GM18517 (cell line): ENCODE results near the gene C4orf36.

Experiments
- ATAC-seq: cut with Tn5 transposase; IDR thresholded peaks from one replicate; pipeline ENCODE4 v1.9.1; 2021; ENCODE audit warnings: mild to moderate bottlenecking, moderate library complexity; ENCODE audit not compliant: unreplicated experiment

The C4orf36 gene, protein sequence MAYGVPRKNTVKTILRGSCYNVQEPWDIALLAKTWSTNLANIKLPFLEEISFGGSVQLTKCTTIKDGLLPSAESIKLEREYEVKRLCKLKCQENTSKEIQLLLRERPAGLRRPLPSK

DNA sequence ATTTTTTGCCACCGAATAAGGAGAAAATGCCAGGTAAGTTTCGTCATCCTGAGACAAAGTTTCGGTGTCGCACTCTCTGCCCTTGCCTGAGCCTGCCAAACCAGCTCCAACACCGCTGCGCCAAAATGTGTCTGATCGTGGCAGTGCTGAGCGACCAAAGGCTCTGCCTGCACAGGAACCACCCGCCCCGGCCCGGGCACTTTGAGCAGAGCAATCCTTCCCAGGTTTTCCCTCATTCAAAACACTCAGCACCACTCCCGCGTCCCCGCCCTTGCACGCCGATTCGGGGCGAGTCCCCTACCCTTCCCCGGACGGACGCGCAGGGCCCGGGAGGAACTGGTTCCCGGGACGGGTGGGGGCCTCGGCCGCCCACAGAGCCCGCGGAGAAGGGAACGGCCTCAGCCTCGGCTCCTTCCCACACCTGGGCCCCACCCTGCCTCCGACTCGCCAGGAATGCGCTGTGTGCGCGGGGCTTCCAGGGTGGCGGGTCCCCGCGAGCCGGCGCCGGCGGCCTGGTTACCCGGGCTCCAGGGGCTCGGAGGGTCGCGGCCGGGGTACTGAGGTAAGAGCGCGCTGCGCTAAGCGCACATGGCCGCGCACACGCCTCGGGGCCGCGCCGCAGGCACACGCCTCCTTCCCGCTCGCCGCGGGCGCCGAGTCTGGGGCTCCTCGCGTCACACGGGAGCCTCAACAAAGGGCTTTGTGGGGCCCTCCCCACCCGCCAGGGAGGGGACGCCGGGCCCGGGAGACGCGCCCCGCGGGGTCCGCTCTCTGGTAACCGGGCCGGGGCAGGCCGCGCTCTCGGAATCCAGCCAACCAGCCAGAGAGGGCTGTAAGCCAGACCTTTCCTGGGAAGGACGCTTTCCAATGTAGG is at the start of gene C4orf36:
TSS of gene C4orf36 (minus strand) at position 661 of the 874 bp plus-strand sequence. CDS start 902 bp downstream, outside the sequence.
- peak; percentile 50 for ATAC-seq

DNA sequence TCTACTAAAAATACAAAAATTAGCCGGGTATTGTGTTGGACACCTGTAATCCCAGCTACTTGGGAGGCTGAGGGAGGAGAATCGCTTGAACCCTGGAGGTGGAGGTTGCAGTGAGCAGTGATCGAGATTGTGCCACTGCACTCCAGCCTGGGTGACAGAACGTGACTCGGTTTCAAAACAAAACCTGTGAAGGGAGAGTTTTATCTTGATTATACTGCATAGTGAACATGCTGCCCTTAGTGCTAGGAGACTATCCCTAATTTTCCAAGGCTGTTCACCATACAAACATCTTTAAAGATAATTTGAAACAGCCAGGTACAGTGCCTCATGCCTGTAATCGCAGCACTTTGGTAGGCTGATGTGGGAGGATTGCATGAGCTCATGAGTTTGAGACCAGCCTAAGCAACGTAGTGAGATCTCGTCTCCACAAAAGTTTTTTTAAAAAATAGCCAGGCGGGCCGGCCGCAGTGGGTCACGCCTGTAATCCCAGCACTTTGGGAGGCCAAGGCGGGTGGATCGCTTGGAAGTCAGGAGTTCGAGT is 48.8 kb upstream of the C4orf36 start:
- no peak for ATAC-seq

DNA sequence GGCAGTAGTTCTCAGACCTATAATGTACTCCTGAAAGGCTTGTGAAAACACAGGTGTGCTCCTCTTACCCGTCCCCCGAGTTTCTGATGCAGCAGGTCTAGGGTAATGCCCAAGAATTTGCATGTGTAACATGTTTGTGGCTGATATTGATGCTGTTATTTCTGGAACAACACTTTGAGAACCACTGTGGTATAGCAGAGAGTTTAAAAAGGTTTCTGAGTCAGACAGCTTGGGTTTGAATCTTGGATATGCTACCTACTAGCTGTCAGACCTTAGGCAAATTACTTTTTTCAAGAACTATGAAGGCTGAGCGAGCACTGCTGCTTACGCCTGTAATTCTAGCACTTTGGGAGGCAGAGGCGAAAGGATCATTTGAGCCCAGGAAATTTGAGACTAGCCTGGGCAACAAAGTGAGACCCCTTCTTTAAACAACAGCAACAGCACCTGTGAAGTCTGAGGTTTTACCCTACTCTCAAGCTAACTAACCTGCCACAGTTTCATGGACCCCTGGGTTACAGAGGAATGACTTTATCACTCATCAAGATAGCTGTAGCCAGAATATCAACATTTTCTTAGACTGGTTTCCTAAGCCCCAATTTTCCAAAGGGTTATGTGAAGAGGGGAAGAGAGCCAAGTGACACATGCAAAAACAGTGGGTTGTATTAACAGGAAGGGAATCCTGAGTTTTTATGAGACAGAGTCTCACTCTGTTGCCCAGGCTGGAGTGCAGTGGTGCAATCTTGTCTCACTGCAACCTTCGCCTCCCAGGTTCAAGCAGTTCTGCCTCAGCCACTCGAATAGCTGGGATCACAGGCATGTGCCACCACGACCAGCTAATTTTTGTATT is 47.7 kb upstream of the C4orf36 start:
- peak; percentile 72 for ATAC-seq

DNA sequence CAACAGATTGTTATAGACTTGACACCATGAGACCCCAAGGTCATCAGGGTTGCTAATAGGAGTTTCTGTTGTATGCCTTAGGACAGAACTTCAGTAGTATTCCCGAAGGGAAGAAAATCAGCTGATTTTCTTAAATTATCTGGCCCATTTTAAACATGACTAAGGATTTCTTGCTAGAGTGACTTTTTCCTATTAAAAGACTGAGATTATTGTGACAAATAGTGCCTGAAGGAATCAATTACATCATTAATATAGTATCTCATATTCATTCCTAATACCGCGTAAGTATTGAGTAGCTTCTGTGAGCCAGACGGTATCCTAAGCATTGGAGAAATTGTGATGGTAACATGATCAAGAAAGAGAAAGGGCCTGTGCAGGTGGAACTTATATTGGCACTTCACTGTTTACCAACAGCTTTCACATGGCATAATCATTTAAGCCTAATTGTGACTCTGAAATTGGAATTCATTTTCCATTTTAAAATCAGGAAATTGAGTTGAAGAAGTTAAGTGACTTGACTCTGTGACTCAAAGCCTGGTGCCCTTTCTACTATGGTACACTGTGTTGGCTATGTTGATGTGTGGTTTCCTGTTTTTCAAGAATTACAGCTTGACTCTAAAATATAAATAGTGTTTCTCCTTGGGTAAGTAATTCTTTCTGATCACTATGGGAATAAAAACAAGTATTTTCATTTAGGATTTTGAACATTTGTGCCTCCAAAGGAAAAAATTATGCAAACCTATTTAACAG is 46.7 kb upstream of the C4orf36 start:
- ATAC-seq: no peak

DNA sequence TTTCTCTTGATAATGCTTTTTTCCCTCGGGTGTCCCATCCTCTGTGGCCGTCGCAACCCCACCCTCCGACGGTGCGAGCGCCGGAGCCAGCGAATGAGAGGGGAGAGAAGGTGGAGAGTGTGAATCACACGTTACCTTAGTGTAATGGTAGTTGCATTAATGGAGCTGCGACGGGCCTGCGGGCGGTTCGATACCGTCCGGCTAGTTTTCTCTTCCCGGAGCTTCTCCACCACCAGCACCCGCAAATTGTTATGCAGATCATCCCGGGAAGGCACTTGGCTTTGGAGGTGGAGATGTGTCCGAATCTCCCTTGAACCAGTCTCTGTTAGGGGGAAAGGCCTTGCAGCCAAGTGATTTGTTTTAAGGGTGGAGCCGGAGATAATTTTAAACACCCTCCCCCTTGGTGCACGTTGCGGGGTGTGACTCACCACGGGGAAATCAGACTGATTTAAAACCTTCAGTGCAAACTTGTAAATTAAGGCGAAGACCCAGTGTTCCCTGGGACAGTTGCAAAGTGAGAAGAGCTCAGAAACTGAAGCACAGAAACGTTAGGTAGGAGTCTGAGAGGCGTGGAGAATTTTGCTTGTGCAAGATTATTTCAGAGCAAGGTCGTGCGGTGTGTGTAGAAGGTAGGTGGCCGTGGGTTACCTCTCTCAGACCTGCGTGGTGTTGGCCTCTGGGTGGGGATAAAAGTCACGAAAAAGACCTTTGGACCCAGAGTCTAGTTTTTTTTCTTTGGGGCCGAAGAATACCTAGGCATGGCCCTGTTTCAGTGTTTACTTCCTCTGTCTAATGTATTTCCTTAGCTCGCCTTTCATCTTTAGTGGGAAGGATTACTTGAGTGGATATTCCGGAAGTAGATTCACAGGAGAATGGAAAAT is 43.9 kb upstream of the C4orf36 start:
- peak; percentile 33 for ATAC-seq

DNA sequence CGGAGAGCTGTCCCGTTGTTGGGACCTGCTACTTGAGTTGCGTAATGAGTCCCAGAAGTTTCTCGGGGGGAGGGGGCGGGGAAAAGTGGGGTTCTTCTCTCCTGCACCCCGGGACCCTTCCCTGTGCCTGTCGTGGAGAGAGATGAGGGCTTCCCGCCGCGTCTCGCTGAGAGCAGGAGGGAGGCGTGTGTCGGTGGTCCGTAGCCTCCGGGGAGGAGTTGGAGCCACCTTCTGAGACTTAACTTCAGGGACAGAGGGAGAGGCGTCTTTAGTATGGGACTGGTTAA is 43.3 kb upstream of the C4orf36 start:
- ATAC-seq: no peak

DNA sequence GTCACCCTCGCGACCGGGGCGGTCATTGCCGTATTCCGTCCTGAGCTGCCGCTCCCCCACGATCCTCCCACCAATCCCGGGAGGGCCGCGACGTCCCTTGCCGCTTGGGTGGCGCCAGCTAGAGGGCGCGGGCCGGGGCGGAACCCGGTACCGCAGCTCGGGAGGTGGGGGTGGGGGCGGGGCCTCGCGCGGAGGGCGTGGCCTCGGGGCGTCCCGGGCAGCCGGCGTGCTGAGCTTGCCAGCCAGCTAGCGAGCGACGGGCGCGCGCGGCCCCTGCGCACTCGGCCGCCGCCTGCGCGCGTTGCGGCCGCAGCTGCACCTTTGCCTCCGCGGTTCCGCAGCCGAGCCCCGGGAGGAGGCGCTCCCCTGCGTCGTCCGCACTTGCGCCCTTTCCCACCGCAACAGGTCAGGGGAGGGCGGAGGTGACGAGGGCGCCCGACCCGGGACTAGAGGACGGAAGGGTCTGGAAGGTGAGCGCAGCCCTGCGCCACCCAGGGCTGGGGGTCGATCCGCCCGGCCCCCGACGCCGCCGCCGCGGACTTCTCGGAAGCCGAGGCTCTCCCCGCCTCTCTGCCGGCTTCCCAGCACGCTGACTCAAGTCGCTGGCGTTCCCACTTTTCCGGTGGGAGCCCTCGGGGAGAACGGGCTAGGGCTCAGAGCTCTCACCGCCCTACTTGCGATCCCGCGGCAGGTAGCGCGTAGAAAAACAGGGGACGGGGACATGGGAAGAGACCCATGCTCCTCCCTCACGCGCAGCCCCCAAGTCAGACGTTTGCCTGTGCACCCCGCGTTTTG is 42.7 kb upstream of the C4orf36 start, which contains the start of gene AFF1:
TSS of gene AFF1 (plus strand) at position 241 of the 795 bp plus-strand sequence. CDS start 13,523 bp downstream, outside the sequence.
- peak; percentile 40 for ATAC-seq

DNA sequence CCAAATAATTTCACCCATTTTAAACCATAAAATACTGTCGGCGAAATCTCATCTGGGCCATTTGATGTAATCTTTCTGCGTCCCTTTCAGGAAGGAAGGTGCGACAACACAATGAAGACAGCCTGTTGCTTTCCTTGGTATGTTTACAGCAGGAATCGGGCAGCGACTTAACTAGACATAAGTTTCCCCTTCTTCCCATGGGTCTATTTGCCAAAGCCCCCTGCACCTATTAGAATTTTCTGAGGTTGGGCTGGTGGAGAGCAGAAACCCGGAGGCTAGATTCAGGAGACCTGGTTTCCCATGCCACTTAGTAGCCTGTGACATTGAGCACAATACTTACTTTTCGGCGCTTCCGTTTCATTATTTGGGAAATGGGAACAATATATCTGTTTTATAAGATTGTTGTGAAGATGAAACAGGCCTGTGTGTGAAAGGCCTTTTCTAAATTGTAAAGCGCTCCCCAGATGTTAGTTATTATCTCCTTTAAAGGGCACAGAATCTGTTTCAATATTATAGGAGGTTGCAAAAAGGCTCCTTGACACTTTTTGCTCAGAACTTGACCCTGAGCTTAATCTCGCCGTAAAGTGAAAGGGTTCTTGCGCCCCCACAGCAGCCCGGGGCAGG is 42.0 kb upstream of the C4orf36 start:
- ATAC-seq: no peak

DNA sequence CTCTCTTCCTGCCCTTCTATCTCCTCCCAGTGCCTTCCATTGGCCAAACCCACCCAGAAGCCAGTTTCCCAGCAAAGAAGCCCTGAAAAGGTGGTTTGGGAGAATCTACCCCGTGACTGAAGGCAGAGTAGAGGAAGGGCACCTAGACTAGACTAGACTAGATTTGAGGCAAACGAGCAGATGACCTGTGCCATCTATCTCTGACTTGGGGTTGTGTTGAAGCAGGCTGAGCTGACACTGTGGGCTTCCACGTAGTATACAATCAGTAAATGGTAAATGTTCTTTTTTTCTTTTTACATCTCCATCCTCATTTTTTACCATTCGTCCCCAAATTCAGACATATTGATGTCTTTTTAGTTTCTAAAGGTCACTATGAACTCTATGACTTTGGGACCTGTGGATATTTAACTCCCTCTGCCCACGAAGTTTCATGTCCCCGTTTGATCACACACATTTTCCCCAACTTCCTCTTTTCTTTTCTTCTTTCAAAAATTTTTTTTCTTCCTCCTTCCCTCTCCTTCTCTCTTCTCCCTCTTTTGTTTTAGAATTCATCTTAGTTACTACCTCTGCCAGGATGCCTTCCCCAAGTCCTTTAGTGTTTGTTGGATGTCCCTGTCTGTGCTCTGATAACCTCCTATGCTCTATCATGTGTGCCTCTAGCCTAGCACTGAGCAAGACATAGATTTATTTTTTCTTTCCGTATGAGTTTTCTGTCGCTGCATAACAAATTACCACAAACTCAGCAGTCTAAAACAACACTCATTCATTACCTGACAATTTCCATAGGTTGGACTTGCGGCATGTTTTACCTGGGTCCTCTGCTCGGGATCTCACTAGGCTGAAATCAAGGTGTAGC is 36.4 kb upstream of the C4orf36 start:
- no peak for ATAC-seq

DNA sequence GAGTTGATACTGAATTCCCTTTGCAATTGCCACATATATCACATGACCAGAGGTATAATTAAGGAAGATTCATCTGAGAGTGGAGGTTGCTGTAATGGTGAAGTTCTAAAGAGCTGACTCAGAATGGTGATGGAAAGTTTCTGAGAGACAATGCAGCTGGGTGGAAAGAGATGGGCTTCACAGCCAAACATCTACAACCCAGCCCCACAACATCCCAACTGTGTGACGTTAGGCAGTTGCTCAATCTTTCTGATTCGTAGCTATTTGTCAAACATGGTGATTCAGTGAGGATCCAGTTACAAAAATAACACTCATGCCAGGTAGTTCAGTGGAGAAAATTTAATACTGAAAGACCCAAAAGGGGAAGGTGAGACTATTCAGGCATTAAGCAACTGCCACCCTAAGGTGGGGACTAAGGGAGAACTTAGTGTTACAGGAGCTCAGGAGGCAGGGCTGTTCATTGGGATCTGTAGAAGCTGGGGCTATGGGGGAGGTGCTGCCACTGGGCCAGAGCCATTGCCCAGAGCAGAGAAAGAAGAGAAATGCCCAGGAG is 35.7 kb upstream of the C4orf36 start:
- ATAC-seq: no peak

DNA sequence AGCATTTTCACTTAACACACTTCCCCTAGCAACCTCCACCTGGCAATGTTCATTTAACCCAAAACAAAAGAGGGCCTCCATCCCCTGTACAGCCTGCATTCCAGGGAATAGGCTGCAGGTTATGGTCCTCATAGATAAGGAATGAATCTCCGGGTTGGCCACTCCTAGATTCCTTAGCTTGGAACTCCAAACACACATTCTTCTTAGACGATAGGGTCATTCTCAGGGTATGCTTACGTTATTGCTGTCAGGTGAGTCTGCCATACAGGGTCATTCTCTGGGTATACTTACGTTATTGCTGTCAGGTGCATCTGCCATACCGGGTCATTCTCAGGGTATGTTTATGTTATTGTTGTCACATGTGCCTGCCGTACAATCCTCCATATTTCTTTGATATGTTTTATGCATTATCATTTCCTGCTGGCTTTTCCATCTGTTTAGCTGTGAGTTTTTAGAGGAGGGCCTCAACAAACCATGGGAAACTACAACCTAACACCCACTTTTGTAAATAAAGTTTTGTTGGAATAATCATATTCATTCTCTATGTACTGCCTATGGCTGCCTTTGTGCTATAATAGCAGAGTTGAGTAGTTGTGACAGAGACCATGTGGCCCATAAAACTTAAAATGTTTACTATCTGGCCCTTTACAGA is 34.3 kb upstream of the C4orf36 start:
- ATAC-seq: no peak

DNA sequence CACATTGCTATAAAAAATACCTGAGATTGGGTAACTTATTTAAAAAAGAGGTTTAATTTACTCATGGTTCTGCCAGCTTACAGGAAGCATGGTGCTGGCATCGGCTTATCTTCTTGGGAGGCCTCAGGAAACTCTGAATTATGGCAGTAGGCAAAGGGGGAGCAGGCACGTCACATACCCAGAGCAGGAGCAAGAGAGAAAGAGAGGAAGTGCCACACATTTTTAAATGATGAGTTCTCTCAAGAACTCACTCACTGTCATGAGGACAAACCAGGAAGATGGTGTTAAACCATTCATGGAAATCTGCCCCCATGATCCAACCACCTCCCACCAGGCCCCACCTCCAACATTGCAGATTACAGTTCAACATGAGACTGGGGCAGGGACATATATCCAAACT is 32.6 kb upstream of the C4orf36 start:
- no peak for ATAC-seq

DNA sequence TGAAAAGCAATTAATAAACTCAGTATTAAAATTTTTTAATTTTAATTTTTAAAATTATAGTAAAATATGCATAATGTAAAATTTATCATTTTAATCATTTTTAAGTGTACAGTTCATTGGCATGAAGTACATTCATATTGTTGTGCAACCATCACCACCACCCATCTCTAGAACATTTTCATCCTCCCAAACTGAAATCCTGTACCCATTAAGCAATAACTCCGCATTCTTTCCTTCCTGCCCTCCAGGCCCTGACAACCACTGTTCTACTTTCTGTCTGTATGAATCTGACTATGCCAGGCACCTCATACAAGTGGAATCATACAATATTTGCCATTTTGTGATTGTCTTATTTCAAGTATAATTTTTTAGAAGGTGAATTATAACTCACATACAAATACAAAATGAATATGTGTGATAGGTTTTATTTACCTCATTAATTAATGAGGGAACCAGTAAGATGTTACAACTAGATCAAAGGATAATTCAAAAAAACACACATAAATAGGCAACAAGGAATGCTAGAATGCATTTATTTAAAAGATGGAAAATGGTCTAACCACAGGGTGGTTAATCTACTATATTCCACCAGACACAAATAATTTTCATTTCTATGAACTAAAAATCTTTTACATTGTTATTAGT is 29.5 kb upstream of the C4orf36 start:
- no peak for ATAC-seq

DNA sequence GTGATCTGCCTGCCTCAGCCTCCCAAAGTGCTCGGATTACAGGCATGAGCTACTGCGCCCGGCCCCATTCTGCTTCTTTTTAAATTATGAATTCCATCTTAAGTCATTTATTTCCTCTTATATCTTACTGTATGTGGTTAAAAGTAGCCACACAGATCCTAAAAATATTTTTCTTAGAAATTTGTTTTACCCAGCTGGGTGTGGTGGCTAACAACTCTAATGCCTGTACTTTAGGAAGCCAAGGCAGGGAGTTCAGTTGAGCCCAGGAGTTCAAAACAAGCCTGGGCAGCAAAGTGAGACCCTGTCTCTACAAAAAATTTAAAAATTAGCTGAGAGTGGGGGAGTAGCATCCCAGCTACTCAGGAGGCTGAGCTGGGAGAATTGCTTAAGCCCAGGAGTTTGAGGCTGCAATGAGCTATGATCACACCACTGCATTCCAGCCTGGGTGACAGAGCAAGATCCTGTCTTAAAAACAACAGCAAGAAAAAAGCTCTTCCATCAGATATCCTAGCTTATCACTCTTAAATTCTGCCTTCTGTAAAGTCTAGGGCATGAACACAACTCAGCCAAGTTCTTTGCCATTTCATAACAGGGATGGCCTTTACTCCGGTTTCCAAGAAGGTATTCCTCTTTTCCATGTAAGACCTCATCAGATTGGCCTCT is 27.5 kb upstream of the C4orf36 start:
- ATAC-seq: no peak

DNA sequence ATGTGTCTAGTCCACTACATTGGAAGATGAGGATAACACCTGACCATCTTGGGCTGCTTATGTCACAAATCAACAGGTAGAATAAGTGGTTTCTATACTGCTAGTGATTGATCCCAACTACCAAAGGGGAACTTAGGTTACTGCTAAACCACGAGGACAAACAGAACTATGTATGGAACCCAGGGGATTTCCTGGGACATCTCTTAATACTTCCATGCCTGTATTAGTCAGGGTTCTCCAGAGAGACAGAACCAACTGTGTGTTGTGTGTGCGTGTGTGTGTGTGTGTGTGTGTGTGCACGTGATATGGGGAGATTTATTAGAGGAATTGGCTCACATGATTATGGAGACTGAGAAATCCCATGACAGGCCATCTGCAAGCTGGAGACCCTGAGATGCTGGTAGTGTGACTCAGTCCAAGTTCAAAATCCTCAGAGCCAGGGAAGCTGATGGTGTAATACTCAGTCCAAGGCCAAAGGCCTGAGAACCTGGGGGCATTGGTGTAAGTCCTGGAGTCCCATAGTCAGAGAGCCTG is 26.4 kb upstream of the C4orf36 start:
- no peak for ATAC-seq
